ENCODE results near the gene AP3B1. TPM values are rescaled to one million over a fixed set of nuclear protein-coding genes. Genes with fewer than 3 reads are reported as not detected.
"Not testable (repeated sequence)": the region's sequence is repeated elsewhere in the genome, so short reads cannot be mapped to it uniquely, and the experiment has no call there.

AP3B1 gene
- total and polyA plus RNA-seq, 2 of the 8 experiments (the other 6 are each of a cell fraction or from before 2014, with no cell fraction given), result 45.8 to 48.3 TPM

GRCh38 chr5:78046823-78047222 lies 247.7 kb downstream of the AP3B1 start:
- POLR2A ChIA-PET (ENCODE audit: partially characterized antibody), result not testable (repeated sequence)
- CTCF ChIA-PET (ENCODE audit: partially characterized antibody), result interaction anchor here (1.8 kb wide), 1 partner anchor 18 kb away, joined by 4 read pairs; no protein-coding TSS in a partner anchor

More at GRCh38 chr5:78046823-78047222, 247.7 kb downstream of the AP3B1 start:
- H2AK5ac ChIP-seq (ENCODE audit: low read depth, low read length); H3K4me1 ChIP-seq (replicated peaks in 1 of 4; ENCODE audit: control insufficient read depth in 3 of 4, insufficient read depth in 4 of 4, low read length in 3 of 4); H3K56ac ChIP-seq (replicated peaks; ENCODE audit: insufficient read length, low read depth, low read length); DNase-seq (ENCODE audit: low read depth in 1 of 2, low spot score in 2 of 2); H3K79me2 ChIP-seq (ENCODE audit: control insufficient read depth in 1 of 2, insufficient read depth in 2 of 2, low read length in 2 of 2); H3K9ac ChIP-seq (replicated peaks in 1 of 4; ENCODE audit: extremely low read depth in 1 of 4, low read depth in 3 of 4, low read length in 3 of 4); H4K91ac ChIP-seq (replicated peaks; ENCODE audit: insufficient read length, low read length); H2BK20ac ChIP-seq (ENCODE audit: low read length); H3K4me2 ChIP-seq (ENCODE audit: insufficient read depth in 1 of 2, low read depth in 2 of 2, low read length in 2 of 2); H3K9me3 ChIP-seq (ENCODE audit: insufficient read depth in 2 of 2, low read depth in 1 of 2, low read length in 1 of 2); H3K14ac ChIP-seq (ENCODE audit: insufficient read length); FAIRE-seq; H2BK5ac ChIP-seq (ENCODE audit: low read depth, low read length); H4K20me1 ChIP-seq (replicated peaks in 1 of 2; ENCODE audit: control insufficient read depth in 1 of 2, insufficient read depth in 2 of 2, low read length in 2 of 2); H3K79me1 ChIP-seq (ENCODE audit: low read depth, low read length); H3K4me3 ChIP-seq (ENCODE audit: extremely low read depth in 1 of 4, insufficient read depth in 2 of 4, low read depth in 3 of 4, low read length in 4 of 4); H3K23ac ChIP-seq (ENCODE audit: insufficient read length); H2BK120ac ChIP-seq (replicated peaks; ENCODE audit: low read depth, low read length); H3K27me3 ChIP-seq (replicated peaks in 1 of 4; ENCODE audit: control insufficient read depth in 3 of 4, extremely low read depth in 1 of 4, insufficient read depth in 3 of 4, low read length in 3 of 4); H2BK15ac ChIP-seq (ENCODE audit: low read length); H3K23me2 ChIP-seq (ENCODE audit: low read depth, low read length); H2AFZ ChIP-seq (ENCODE audit: low read length); H4K5ac ChIP-seq (ENCODE audit: insufficient read length, low read depth, low read length); H2BK12ac ChIP-seq (ENCODE audit: low read depth, low read length); H3K36me3 ChIP-seq (ENCODE audit: control insufficient read depth in 2 of 4, insufficient read depth in 4 of 4, low read length in 3 of 4); H3K27ac ChIP-seq (ENCODE audit: low read depth, low read length); H3K4ac ChIP-seq (replicated peaks; ENCODE audit: insufficient read length, low read depth, low read length); H4K8ac ChIP-seq (ENCODE audit: extremely low read depth, insufficient read depth, low read length); H3K18ac ChIP-seq (ENCODE audit: extremely low read depth, low read length): not testable (repeated sequence)
- WGBS, 2 experiments (ENCODE audit: extremely low coverage in 1 of 2, insufficient coverage in 1 of 2, insufficient read length in 1 of 2, insufficient replicate concordance in 2 of 2, low coverage in 1 of 2, low lambda C conversion rate in 2 of 2, missing lambda C conversion rate in 1 of 2), result 91% methylated on average over 2 of the region's 2 CpGs; no CpG with 5 or more reads in 1 of the 2 experiments

Measured in H1 (cell line).